ENCODE data around the gene NSFL1C.
A peak's percentile ranks its signal among the peaks of the same experiment; 100 is the strongest.

NSFL1C gene

GRCh38 chr20:1457992-1458391, 8.7 kb downstream of the NSFL1C start:
- FAIRE-seq, result no peak

GRCh38 chr20:1456300-1456699, 10.3 kb downstream of the NSFL1C start:
- no peak for FAIRE-seq

GRCh38 chr20:1450926-1451491, 15.6 kb downstream of the NSFL1C start:
- no peak for FAIRE-seq

GRCh38 chr20:1449370-1449769, 17.3 kb downstream of the NSFL1C start:
- FAIRE-seq, result no peak

GRCh38 chr20:1448081-1448620, 18.5 kb downstream of the NSFL1C start:
- FAIRE-seq, result no peak

GRCh38 chr20:1446536-1446935, 20.1 kb downstream of the NSFL1C start:
- no peak for FAIRE-seq

GRCh38 chr20:1443085-1443484, 23.6 kb downstream of the NSFL1C start:
- no peak for FAIRE-seq

GRCh38 chr20:1442304-1442703, 24.3 kb downstream of the NSFL1C start:
- FAIRE-seq, result no peak

- FAIRE-seq, result no peak
Observed at GRCh38 chr20:1441133-1441532, 25.5 kb downstream of the NSFL1C start.

GRCh38 chr20:1440024-1440423, 26.6 kb downstream of the NSFL1C start:
- FAIRE-seq, result no peak

GRCh38 chr20:1438361-1438760, 28.3 kb downstream of the NSFL1C start:
- FAIRE-seq, result no peak

- peak; percentile 20 for FAIRE-seq
Observed at GRCh38 chr20:1437235-1437904, 29.3 kb downstream of the NSFL1C start.

- no peak for FAIRE-seq
Observed at GRCh38 chr20:1436263-1436662, 30.4 kb downstream of the NSFL1C start.

- no peak for FAIRE-seq
Observed at GRCh38 chr20:1435337-1435699, 31.3 kb downstream of the NSFL1C start.

GRCh38 chr20:1434571-1435336, 31.9 kb downstream of the NSFL1C start:
- FAIRE-seq, result no peak

- FAIRE-seq, result no peak
Observed at GRCh38 chr20:1431158-1431557, 35.5 kb downstream of the NSFL1C start.

GRCh38 chr20:1430004-1430451, 36.6 kb downstream of the NSFL1C start:
- no peak for FAIRE-seq

- no peak for FAIRE-seq
Observed at GRCh38 chr20:1429143-1429728, 37.4 kb downstream of the NSFL1C start.

GRCh38 chr20:1427457-1428054, 39.1 kb downstream of the NSFL1C start:
- no peak for FAIRE-seq

- FAIRE-seq, result no peak
Observed at GRCh38 chr20:1426231-1426849, 40.3 kb downstream of the NSFL1C start.

- no peak for FAIRE-seq
Observed at GRCh38 chr20:1424336-1424735, 42.3 kb downstream of the NSFL1C start.

GRCh38 chr20:1423625-1424106, 43.0 kb downstream of the NSFL1C start:
- FAIRE-seq, result no peak

Measured in TTC549 (cell line).